ENCODE data around the gene MYO15B.

- TF ChIP-seq POLR2A (IDR thresholded peaks at IDR 0.05; ENCODE audit: low read depth, low read length), result no peak
- TF ChIP-seq TAF1 (IDR thresholded peaks at IDR 0.05; ENCODE audit: borderline replicate concordance, low read depth, low read length), result no peak
- no peak for TF ChIP-seq POLR2AphosphoS5 (IDR thresholded peaks at IDR 0.05; ENCODE audit: low read depth, low read length)
Measured at GRCh38 chr17:75566834-75567233, 20.8 kb upstream of the MYO15B start.
